SH-SY5Y (cell line): Measurements from ENCODE around the gene GPR143.

ENCODE experiments used
- GATA2 ChIP-seq: IDR thresholded peaks from 2 replicates; pipeline ENCODE4 v1.6.1; 2011; ENCODE audit warnings: mild to moderate bottlenecking, low read depth, low read length
- GATA3 ChIP-seq: IDR thresholded peaks from 2 replicates; pipeline ENCODE4 v1.6.1; 2011; ENCODE audit warnings: low read depth, mild to moderate bottlenecking, low read length, moderate library complexity

DNA sequence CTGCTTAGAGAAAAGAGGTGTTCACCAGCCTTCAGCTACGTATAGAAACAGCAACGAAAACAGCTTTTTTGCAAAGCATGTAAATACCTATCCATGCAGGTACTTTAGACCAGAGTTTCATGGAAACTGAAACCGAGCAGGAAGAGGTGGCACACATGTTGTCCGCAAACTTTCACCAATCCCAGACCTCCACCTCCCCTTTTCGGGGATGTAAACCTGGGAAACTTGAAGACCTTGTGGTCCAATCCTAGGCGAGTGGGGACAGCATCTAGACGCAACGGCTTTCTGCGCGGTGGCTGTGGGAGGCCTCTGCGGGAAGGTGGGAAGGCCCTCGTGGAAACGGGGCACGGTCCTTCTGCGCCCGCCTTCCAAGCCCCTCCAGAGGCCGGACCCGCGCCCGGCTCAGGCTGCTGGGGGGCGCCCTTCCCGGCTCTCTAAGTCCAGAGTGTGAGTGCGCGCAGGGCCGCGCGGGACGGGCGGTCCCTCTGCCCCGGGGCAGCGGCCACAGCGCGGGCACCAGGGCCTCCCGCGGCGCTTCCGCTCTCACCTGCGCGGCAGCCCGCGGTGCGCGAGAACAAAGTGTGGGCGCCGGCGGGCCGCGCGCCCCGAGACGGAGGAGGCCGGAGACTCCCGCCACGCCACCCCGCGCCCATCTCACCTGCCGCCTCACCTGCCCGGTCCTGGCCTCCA, 19.8 kb upstream of the GPR143 start:
- TF ChIP-seq GATA3: no peak
- TF ChIP-seq GATA2: no peak
